Neuron (in vitro differentiated cells): ENCODE data around the gene TSPAN17.

ENCODE experiments used
- H2AFZ ChIP-seq: one replicate; pipeline ENCODE4 v1.6.1; 2013; ENCODE audit warnings: low read depth, mild to moderate bottlenecking, inconsistent platforms, low read length, moderate library complexity
- H3K27me3 ChIP-seq: one replicate; pipeline ENCODE4 v1.6.1; 2013; ENCODE audit warnings: low read length; ENCODE audit not compliant: insufficient read depth
- H3K36me3 ChIP-seq: one replicate; pipeline ENCODE4 v1.6.1; 2013; ENCODE audit warnings: low read length; ENCODE audit not compliant: insufficient read depth
- H3K4me1 ChIP-seq: one replicate; pipeline ENCODE4 v1.6.1; 2013; ENCODE audit warnings: low read length; ENCODE audit not compliant: insufficient read depth
- H3K4me3 ChIP-seq: 2 replicates; pipeline ENCODE4 v1.5.1; 2013; ENCODE audit warnings: mild to moderate bottlenecking, low read length, moderate library complexity
- H3K9me3 ChIP-seq: one replicate; pipeline ENCODE4 v1.6.1; 2013; ENCODE audit warnings: low read length

Gene TSPAN17

GRCh38 chr5:176625966-176626875 is 21.1 kb upstream of the TSPAN17 start:
- Histone ChIP-seq H3K4me1 (peaks cover 19% of the 10 kb centered on the region), H2AFZ (no peak overlapping the region), H3K9me3 (no peaks in the 10 kb centered on the region), H3K36me3 (no peaks in the 10 kb centered on the region), H3K27me3 (peaks cover 85% of the 10 kb centered on the region), H3K4me3 (no peak overlapping the region)

DNA sequence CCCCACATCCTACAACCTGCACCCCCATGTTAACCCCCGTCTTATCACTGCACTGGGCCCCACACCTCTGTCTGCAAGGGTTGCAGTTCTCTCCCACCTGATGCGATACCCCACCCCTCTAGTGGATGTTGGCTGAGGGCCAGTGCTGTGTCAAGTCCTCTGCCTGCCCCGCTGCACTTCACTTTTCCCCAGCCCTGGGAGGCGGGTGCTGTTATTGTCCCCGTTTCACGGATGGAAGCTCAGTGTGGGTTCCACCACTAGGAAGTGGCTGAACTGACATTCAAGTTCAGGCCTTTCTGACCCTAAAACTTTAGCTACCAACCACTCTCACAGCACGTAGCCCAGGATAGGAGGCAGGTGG is 20.4 kb upstream of the TSPAN17 start:
- H3K27me3 ChIP-seq: peaks cover 84% of the 10 kb centered on the region
- no peaks in the 10 kb centered on the region for H3K36me3 ChIP-seq
- H2AFZ ChIP-seq: no peak overlapping the region
- peaks cover 19% of the 10 kb centered on the region for H3K4me1 ChIP-seq
- H3K4me3 ChIP-seq: no peak overlapping the region
- H3K9me3 ChIP-seq: no peaks in the 10 kb centered on the region

- Histone ChIP-seq H3K27me3 (peaks cover 83% of the 10 kb centered on the region), H3K36me3 (no peaks in the 10 kb centered on the region)
Observed at GRCh38 chr5:176627582-176627981, 19.7 kb upstream of the TSPAN17 start.

DNA sequence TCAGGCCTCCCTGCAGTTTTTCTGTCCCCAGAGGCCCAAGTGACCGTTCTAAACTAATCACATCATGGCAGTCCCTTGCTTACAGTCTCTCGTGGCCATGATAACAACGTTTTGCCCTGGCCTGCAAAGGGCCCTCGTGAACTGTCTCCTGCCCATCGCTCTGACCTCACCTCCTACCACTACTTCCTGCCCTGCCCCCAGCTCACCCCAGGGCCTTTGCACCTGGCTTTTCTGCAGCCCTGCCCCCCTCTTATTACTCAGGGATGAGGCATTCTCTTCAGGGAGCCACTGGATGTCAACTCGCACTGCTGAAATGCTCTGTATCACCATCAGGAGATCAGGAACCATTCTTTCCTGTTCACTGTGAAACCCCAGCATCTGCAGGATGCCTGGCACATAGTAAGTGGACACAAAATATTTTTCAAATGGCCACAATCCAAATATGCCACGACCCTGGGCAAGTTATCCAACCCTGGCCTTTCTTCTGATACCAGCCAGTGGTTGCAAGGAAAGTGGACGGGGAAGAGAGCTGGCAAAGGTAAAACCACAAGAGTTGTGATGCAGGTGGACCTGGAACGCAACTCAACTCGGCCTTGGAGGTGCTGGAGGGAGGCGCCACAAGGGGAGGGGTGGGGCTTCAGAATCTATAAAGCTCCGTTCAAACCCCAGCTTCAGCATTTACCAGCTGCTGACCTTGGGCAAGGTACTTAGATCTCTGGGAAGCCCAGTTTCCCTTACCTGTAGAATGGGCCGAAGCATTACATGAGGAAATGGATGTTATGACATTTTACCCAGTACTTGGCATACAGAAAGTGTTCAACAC is 18.7 kb upstream of the TSPAN17 start:
- Histone ChIP-seq H3K27me3 (peaks cover 85% of the 10 kb centered on the region), H3K4me3 (no peak overlapping the region), H3K4me1 (peaks cover 19% of the 10 kb centered on the region), H3K36me3 (no peaks in the 10 kb centered on the region), H3K9me3 (no peaks in the 10 kb centered on the region), H2AFZ (no peak overlapping the region)

More at GRCh38 chr5:176627582-176627981, 19.7 kb upstream of the TSPAN17 start:
- H3K9me3 ChIP-seq: no peaks in the 10 kb centered on the region
- no peak overlapping the region for H2AFZ ChIP-seq
- peaks cover 19% of the 10 kb centered on the region for H3K4me1 ChIP-seq
- no peak overlapping the region for H3K4me3 ChIP-seq

DNA sequence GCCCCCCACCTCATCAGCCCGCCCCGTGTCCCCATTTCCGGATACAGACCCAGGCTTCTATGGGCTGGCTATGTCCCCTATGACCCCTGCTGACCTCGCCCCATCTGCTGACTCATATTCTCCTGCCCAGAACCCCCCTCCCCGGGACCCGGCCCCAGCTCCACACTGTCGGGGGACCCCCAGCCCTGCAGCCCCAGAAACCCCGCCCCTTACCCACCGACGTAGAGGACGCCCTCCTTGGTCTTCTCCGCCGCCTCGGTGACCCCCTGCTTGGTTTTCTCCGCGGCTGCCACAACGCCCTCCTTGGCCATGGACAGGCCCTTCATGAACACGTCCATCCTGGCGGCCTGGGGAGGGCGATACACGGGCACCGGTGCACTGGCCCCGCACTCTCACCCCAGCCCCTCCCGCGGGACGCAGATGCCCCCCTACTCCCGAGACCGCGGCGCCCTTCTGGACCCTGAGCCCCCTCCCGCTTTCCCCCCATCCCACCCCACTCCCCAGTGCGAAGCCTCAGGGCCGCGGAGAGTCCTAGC is 17.9 kb upstream of the TSPAN17 start:
- H3K4me1 ChIP-seq: peaks cover 19% of the 10 kb centered on the region
- H3K9me3 ChIP-seq: no peaks in the 10 kb centered on the region
- H3K36me3 ChIP-seq: no peaks in the 10 kb centered on the region
- H2AFZ ChIP-seq: no peak overlapping the region
- H3K27me3 ChIP-seq: peaks cover 83% of the 10 kb centered on the region
- no peak overlapping the region for H3K4me3 ChIP-seq

DNA sequence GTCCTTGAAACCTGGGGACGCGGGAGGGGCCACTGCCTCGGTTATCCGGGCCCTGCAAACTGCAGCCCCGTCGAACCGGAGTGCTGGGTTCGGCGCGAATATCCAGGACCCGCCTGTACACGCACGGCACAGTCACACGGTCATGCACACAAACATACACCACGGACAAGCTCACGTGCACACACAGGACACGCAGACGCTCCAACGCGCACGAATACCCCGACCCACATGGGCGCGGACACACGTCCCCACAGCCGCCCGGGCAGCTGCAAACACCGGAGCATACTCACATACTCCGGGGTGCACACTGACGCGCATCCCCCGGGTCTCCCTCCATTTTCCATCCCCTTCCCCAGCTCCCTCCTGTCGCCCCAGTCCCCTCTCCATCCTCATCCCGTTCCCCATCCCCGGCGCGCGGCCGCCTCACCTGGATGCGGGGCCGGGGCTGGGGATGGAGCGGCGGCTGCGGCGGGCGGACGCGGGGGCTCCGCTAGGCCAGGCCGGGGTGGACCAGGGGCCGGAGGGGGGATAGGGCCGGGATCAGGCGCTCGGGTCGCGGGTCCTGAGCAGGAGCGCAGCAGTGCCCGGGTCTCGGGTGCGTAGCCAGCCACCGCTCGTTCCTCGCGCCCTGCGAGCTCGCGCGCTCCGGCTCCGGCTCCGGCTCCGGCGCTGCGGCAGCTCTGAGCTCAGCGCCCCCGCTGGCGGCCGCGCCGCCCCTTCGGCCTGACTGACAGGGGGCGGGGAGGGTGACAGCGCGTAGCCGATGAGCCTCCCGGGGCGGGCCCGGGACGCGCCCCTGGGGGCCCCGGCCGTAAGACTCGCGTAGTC is 17.2 kb upstream of the TSPAN17 start, which contains the start of the genes EIF4E1B and SNCB:
EIF4E1B (plus strand) TSS at position 823 of the 828 bp plus-strand sequence. CDS start 12,113 bp downstream, outside the sequence.
SNCB (minus strand) TSS at position 682 of the 828 bp plus-strand sequence. CDS start 880 bp downstream, outside the sequence.
- H3K36me3 ChIP-seq: no peaks in the 10 kb centered on the region
- peaks cover 19% of the 10 kb centered on the region for H3K4me1 ChIP-seq
- H3K4me3 ChIP-seq: peak within 1 kb of the TSS; percentile 31
- no peaks in the 10 kb centered on the region for H3K9me3 ChIP-seq
- peak within 1 kb of the TSS; percentile 41 for H2AFZ ChIP-seq
- H3K27me3 ChIP-seq: peaks cover 81% of the 10 kb centered on the region

DNA sequence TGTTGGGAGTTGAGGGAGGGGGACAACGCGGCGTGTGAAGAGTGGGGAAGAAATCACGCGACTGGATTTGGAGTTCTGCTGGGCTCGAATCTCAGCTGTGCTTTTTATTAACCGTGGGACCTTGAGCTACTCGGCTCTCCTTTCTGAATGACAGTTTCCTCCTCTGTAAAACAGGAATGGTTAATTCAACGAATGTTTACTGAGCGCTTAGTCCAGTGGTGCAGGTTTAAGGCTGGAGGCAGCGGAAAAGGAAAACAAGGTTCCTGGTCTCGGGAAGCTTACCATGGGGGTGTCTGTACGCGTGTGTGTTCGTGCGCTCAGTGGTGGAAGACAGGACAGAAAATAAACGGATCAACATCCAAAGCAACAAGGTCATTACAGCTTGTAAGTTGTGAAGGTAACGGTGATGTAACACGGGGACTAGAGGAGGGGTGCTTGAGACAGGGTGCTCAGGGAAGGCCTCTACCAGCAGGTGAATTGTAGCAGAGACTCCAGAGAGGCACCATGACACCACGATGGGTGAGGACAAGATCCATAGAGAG is 16.5 kb upstream of the TSPAN17 start:
- H3K27me3 ChIP-seq: peaks cover 78% of the 10 kb centered on the region
- H3K36me3 ChIP-seq: no peaks in the 10 kb centered on the region
- peaks cover 18% of the 10 kb centered on the region for H3K4me1 ChIP-seq
- H3K4me3 ChIP-seq: peak overlapping the region; percentile 31
- peak overlapping the region; percentile 41 for H2AFZ ChIP-seq
- no peaks in the 10 kb centered on the region for H3K9me3 ChIP-seq

DNA sequence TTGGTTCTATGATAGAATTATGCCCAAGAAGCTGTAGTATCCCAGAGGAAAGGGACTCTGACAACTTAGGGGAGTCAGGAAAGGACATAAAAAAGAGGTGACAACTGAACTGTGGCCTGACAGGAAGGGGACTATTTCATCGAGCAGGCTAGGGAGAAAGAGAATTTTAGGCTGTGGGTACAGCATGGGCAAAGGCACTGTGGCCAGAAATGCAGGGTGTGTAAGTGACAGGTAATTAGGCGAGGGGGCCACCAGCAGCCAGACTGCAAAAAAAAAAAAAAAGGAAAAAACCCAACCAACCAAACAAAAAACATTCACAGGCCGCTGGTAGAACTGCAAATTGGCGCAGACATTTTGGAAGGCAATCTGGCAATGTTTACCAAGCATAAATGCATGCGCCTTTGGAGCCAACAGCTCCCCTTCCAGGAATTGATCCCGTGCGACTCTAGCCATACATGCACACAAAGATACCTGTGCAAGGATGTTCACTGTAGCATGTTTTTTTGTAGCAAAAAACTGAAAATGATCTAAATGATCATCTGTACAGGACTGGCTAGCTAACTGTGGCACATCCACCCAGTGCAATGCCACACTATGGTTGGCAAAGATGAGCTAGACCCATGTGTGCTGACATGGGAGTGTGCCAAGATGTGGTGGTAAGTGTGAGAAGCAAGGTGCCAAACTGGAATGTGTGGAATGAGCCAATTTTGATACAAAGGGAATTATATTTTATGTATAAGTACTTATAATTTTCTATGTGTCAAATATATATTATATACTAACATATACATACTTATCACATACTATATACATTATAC is 15.7 kb upstream of the TSPAN17 start:
- Histone ChIP-seq H3K27me3 (peaks cover 74% of the 10 kb centered on the region), H3K4me1 (peaks cover 15% of the 10 kb centered on the region), H2AFZ (no peak overlapping the region), H3K36me3 (no peaks in the 10 kb centered on the region), H3K4me3 (no peak overlapping the region), H3K9me3 (no peaks in the 10 kb centered on the region)

DNA sequence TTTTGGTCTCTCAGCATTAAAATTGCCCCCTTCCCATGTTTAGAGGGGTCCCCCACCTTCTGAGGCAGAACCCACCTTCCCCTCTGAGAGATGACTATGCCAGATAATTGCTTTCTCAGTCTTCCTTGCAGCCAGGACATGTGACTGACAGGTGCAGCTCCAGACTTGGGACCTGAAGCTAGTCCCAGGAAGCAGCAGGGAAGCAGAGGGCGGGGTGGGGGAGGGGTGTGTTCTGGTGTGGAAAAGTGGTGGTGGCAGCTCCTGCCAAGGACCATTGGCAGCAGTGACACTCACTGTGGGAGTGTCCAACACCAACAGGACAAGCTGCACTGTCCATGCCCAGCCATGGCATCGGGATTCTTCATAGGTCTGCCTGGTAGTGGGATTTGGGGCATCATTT is 14.5 kb upstream of the TSPAN17 start:
- peaks cover 69% of the 10 kb centered on the region for H3K27me3 ChIP-seq
- no peaks in the 10 kb centered on the region for H3K9me3 ChIP-seq
- no peaks in the 10 kb centered on the region for H3K36me3 ChIP-seq
- H3K4me1 ChIP-seq: peaks cover 15% of the 10 kb centered on the region
- no peak overlapping the region for H2AFZ ChIP-seq
- H3K4me3 ChIP-seq: no peak overlapping the region

DNA sequence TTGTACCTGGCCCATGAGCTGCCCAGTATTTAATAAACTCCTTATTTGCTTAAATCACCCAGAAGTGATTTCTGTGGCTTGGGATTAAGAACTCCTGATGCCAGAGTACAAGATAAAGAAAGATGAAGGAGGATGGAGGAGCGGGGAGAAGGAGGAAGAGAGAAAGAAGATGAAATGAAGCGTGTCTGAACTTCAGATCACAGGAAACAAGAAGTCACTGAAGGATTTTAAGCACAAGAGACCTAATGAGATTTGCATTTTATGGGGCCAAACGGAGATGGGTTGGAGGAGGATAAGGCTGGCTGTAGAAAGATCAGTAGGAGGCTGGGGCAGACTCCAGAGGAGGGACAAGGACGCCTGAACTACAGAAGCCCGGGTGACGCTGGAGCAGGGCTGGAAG is 13.7 kb upstream of the TSPAN17 start:
- no peaks in the 10 kb centered on the region for H3K9me3 ChIP-seq
- no peaks in the 10 kb centered on the region for H3K36me3 ChIP-seq
- H3K27me3 ChIP-seq: peaks cover 69% of the 10 kb centered on the region
- H2AFZ ChIP-seq: no peak overlapping the region
- no peak overlapping the region for H3K4me3 ChIP-seq
- H3K4me1 ChIP-seq: peaks cover 15% of the 10 kb centered on the region

- Histone ChIP-seq H3K4me3 (no peak overlapping the region), H2AFZ (no peak overlapping the region), H3K36me3 (no peaks in the 10 kb centered on the region), H3K4me1 (no peaks in the 10 kb centered on the region), H3K9me3 (no peaks in the 10 kb centered on the region), H3K27me3 (peaks cover 59% of the 10 kb centered on the region)
Observed at GRCh38 chr5:176636426-176636825, 10.9 kb upstream of the TSPAN17 start.
